Peyer's patch (tissue), 4 donors: ENCODE measurements around the gene CILP2.

Source experiments
- POLR2A ChIP-seq, 2 donors: fragments of 450-650 bp; IDR thresholded peaks; one replicate each; pipeline ENCODE4 v1.5.1; 2017; ENCODE audit warnings: antibody characterized with exemption in 2 of 2, mild to moderate bottlenecking in 2 of 2, moderate library complexity in 2 of 2
- TF ChIP-seq, protein P1 (sequence below), 6 experiments: fragments of 450-650 bp in 4 of 6; fragments of 200-600 bp in 2 of 6; sonication (generic) in 1 of 6; IDR thresholded peaks; one replicate each; pipeline ENCODE4 v1.5.1; 2017 to 2019; ENCODE audit warnings: antibody characterized with exemption in 6 of 6, mild to moderate bottlenecking in 3 of 6, moderate library complexity in 1 of 6

DNA sequence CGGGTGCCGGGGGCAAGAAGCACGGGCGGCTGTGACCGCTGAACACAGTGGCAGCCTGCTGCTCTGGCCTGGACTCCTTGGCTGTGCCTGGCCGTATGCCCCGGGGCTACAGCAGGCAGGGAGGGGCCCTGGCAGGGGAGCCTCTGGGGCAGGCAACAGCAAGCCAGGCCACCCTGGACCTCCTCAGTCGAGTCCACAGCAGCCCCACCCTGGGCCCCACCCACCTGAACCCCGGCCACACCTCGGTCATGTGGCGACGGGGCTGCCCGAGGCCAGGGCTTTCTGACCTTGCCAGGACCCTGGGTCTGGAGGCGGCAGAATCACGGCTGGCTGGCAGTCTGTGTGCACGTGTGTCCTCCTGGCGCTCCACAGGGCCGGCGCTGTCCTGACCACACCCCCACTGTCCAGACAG lies 8.7 kb downstream of the CILP2 start:
- TF ChIP-seq POLR2A (IDR thresholded peaks at IDR 0.05), result no peak
- TF ChIP-seq, protein P1, sequence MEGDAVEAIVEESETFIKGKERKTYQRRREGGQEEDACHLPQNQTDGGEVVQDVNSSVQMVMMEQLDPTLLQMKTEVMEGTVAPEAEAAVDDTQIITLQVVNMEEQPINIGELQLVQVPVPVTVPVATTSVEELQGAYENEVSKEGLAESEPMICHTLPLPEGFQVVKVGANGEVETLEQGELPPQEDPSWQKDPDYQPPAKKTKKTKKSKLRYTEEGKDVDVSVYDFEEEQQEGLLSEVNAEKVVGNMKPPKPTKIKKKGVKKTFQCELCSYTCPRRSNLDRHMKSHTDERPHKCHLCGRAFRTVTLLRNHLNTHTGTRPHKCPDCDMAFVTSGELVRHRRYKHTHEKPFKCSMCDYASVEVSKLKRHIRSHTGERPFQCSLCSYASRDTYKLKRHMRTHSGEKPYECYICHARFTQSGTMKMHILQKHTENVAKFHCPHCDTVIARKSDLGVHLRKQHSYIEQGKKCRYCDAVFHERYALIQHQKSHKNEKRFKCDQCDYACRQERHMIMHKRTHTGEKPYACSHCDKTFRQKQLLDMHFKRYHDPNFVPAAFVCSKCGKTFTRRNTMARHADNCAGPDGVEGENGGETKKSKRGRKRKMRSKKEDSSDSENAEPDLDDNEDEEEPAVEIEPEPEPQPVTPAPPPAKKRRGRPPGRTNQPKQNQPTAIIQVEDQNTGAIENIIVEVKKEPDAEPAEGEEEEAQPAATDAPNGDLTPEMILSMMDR (IDR thresholded peaks at IDR 0.05), result no peak
